HepG2 (cell line): ENCODE measurements around the gene KDELR3. TPM values are rescaled to one million over a fixed set of nuclear protein-coding genes. Genes with fewer than 3 reads are reported as not detected.

Experiments
- ATAC-seq: fragments of 200-7000 bp; cut with Tn5 transposase; 3 replicates; pipeline ENCODE4 v1.9.1; 2020; ENCODE audit warnings: mild to moderate bottlenecking, moderate library complexity
- BruUV-seq: library from RNA; stranded (reverse); fragments of 400-500 nt; replicated peaks from 2 replicates; lab custom pipeline; 2021; lab: Mats Ljungman, UMichigan
- CTCF ChIA-PET: fragments of 300-600 bp; formaldehyde crosslinking; extraction: SDS; loops from one replicate; lab custom pipeline; 2021; ENCODE audit warnings: low total read pairs, inconsistent platforms, low intra/inter-chr PET ratio; lab: Yijun Ruan, JAX
- POLR2A ChIA-PET: fragments of 350-600 bp; sonication (Branson Sonifier 250); formaldehyde crosslinking; loops from one replicate; lab custom pipeline; 2020; ENCODE audit warnings: antibody characterized with exemption, inconsistent platforms; lab: Yijun Ruan, JAX
- DNase-seq: peaks from one replicate; pipeline ENCODE4 v3.0.0-alpha.2; 2015; ENCODE audit warnings: low spot score
- FAIRE-seq: peaks from 3 replicates; lab custom pipeline; 2011; peaks lifted over from hg19 to GRCh38; lab: Jason Lieb, UNC
- H2AFZ ChIP-seq: one replicate; pipeline ENCODE4 v1.6.1; 2011; ENCODE audit warnings: low read length, inconsistent platforms
- H3K27ac ChIP-seq: fragments of 300-600 bp; 3 replicates; pipeline ENCODE4 v1.8.0; 2011; ENCODE audit warnings: mixed run types, mild to moderate bottlenecking, mixed read lengths, low read length, inconsistent platforms; ENCODE audit not compliant: insufficient read depth; ENCODE audit errors: extremely low read length
- H3K27me3 ChIP-seq, 2 experiments: fragments of 200-600 bp in 1 of 2; 2 replicates in 1 of 2; 3 replicates in 1 of 2; pipeline versions ENCODE4 v1.6.0 to v1.8.0; 2011; ENCODE audit warnings: low read length in 2 of 2, mild to moderate bottlenecking in 2 of 2, moderate library complexity in 2 of 2, inconsistent platforms in 1 of 2; ENCODE audit not compliant: insufficient read depth in 2 of 2, control insufficient read depth in 1 of 2
- H3K36me3 ChIP-seq, 2 experiments: fragments of 200-600 bp in 1 of 2; replicated peaks in 1 of 2; 2 replicates in 1 of 2; 3 replicates in 1 of 2; pipeline versions ENCODE4 v1.5.1 to v1.8.0; 2011; ENCODE audit warnings: low read length in 2 of 2, inconsistent platforms in 1 of 2; ENCODE audit not compliant: insufficient read depth in 2 of 2, control insufficient read depth in 1 of 2
- H3K4me1 ChIP-seq: 2 replicates; pipeline ENCODE4 v1.5.1; 2012; ENCODE audit warnings: low read length, inconsistent platforms; ENCODE audit not compliant: insufficient read depth
- H3K4me2 ChIP-seq: 2 replicates; pipeline ENCODE4 v1.6.0; 2011; ENCODE audit warnings: low read depth, low read length, inconsistent platforms
- H3K4me3 ChIP-seq, 3 experiments: fragments of 200-600 bp in 1 of 3; sonication (generic), shearing (Covaris generic) in 1 of 3; replicated peaks in 1 of 3; 2 replicates each; pipeline ENCODE4 v1.5.1; 2011 to 2016; ENCODE audit warnings: low read length in 3 of 3, inconsistent platforms in 2 of 3, low read depth in 2 of 3, mild to moderate bottlenecking in 2 of 3, control low read depth in 1 of 3, mixed read lengths in 1 of 3; ENCODE audit not compliant: insufficient read depth in 1 of 3
- H3K79me2 ChIP-seq: one replicate; pipeline ENCODE4 v1.6.1; 2011; ENCODE audit warnings: low read length, inconsistent platforms; ENCODE audit not compliant: insufficient read depth
- H3K9ac ChIP-seq: 2 replicates; pipeline ENCODE4 v1.6.0; 2011; ENCODE audit warnings: mild to moderate bottlenecking, low read depth, low read length, inconsistent platforms; ENCODE audit not compliant: insufficient read depth
- H3K9me3 ChIP-seq: 2 replicates; pipeline ENCODE4 v1.5.1; 2012; ENCODE audit warnings: mild to moderate bottlenecking, low read length
- H4K20me1 ChIP-seq: 2 replicates; pipeline ENCODE4 v1.6.0; 2011; ENCODE audit warnings: inconsistent platforms, mild to moderate bottlenecking, low read length, moderate library complexity; ENCODE audit not compliant: insufficient read depth
- ATM ChIP-seq: fragments of 450-650 bp; IDR thresholded peaks from 2 replicates; pipeline ENCODE4 v1.7.1; 2017; ENCODE audit warnings: mild to moderate bottlenecking, borderline replicate concordance
- SNAI1 ChIP-seq: sonication (generic); formaldehyde crosslinking; IDR thresholded peaks from 2 replicates; pipeline ENCODE4 v1.5.0; 2020; ENCODE audit warnings: mild to moderate bottlenecking, missing genetic modification reagents, borderline replicate concordance
- ZNF615 ChIP-seq: sonication (generic); formaldehyde crosslinking; IDR thresholded peaks from 2 replicates; pipeline ENCODE4 v1.5.0; 2020; ENCODE audit warnings: mild to moderate bottlenecking, missing genetic modification reagents, borderline replicate concordance
- ZNF644 ChIP-seq: IDR thresholded peaks from 2 replicates; pipeline ENCODE4 v1.6.1; 2016; ENCODE audit warnings: low read depth
- ZNF687 ChIP-seq: sonication (generic); formaldehyde crosslinking; IDR thresholded peaks from 2 replicates; pipeline ENCODE4 v1.5.1; 2020; ENCODE audit warnings: mild to moderate bottlenecking, missing genetic modification reagents, moderate library complexity
- ZNF761 ChIP-seq: sonication (generic); formaldehyde crosslinking; conservative IDR thresholded peaks from 2 replicates; pipeline ENCODE4 v1.4.0; 2020; ENCODE audit warnings: mild to moderate bottlenecking, missing genetic modification reagents
- ZNF800 ChIP-seq: sonication (generic); formaldehyde crosslinking; IDR thresholded peaks from 2 replicates; pipeline ENCODE4 v1.4.0; 2020; ENCODE audit warnings: missing genetic modification reagents
- ZSCAN30 ChIP-seq: sonication (generic); formaldehyde crosslinking; IDR thresholded peaks from 2 replicates; pipeline ENCODE4 v1.5.0; 2020; ENCODE audit warnings: mild to moderate bottlenecking, missing genetic modification reagents
- WGBS: methylation state at CpG from one replicate; pipeline ENCODE4 v1.1.6; 2017; ENCODE audit warnings: low lambda C conversion rate; 5-methylcytosine and 5-hydroxymethylcytosine counted together
- in situ Hi-C: cut with HindIII; loops from 2 replicates; pipeline ENCODE4 v1.10.0; 2017; ENCODE audit warnings: low pct_unique_long_range_greater_than_20kb; ENCODE audit not compliant: extremely low pct_ligation_motif_present
- intact Hi-C: fragments of 100-400 bp; cut with micrococcal nuclease; formaldehyde crosslinking; loops from one replicate; pipeline ENCODE4 v1.10.0; 2022; ENCODE audit not compliant: unreplicated experiment
- polyA plus RNA-seq, 8 experiments: library from polyadenylated mRNA; depleted of rRNA in 3 of 8; stranded (reverse) in 7 of 8; unstranded in 1 of 8; fragments of >200 nt; fragmentation: Illumina TruSeq in 4 of 8; extraction: Trizol in 4 of 8; gene quantifications; 2 replicates each; pipeline versions ENCODE4 v1.2.1 to v1.2.3, GENCODE V29; 2011 to 2016; ENCODE audit warnings: low read depth in 4 of 8, missing spikeins in 1 of 8, mixed read lengths in 1 of 8; ENCODE audit not compliant: insufficient read depth in 1 of 8
- total RNA-seq, 5 experiments: library from RNA; depleted of rRNA; stranded (reverse); fragments of >200 nt; fragmentation: Illumina TruSeq; extraction: Trizol; gene quantifications; 2 replicates each; pipeline ENCODE4 v1.2.3, GENCODE V29; 2016; ENCODE audit warnings: low read depth in 1 of 5
- TF ChIP-seq, protein P1 (sequence below): sonication (generic); formaldehyde crosslinking; IDR thresholded peaks from 2 replicates; pipeline ENCODE4 v1.8.1; 2023; ENCODE audit warnings: mild to moderate bottlenecking, missing genetic modification reagents, borderline replicate concordance

KDELR3 gene
- total and polyA plus RNA-seq, 2 of the 13 experiments (the other 11 are each of a cell fraction or from before 2014, with no cell fraction given), result 24.2 to 65.7 TPM

GRCh38 chr22:38460426-38460840 is 7.5 kb upstream of the KDELR3 start (continued):
- TF ChIP-seq SNAI1 (CRISPR knock-in tag), result no peak
- no peak for TF ChIP-seq ZNF644
- TF ChIP-seq ZNF800 (CRISPR knock-in tag), result no peak
- TF ChIP-seq ZNF615, result no peak
- no peak for TF ChIP-seq ZNF687 (CRISPR knock-in tag)

GRCh38 chr22:38461057-38461413 is 6.9 kb upstream of the KDELR3 start:
- peak overlapping the region; percentile 56 for H3K4me2 ChIP-seq
- no peaks in the 10 kb centered on the region for H3K36me3 ChIP-seq
- ATAC-seq (peak; percentile 7), FAIRE-seq (no peak)
- H4K20me1 ChIP-seq, result no peaks in the 10 kb centered on the region
- in situ Hi-C loops, result no loop called here
- no peak overlapping the region for H3K27ac ChIP-seq
- peak overlapping the region in 1 of 3 experiments; percentile 52; a peak in 1 of 6 replicates for H3K4me3 ChIP-seq
- WGBS, result 0% methylated on average over 1 of the region's 9 CpGs
- no peak overlapping the region for H2AFZ ChIP-seq
- H3K79me2 ChIP-seq, result no peaks in the 10 kb centered on the region
- TF ChIP-seq ZNF761 (CRISPR knock-in tag) (no peak), ZSCAN30 (CRISPR knock-in tag) (no peak), ATM (no peak)
- TF ChIP-seq, protein P1, sequence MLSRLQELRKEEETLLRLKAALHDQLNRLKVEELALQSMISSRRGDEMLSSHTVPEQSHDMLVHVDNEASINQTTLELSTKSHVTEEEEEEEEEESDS (CRISPR knock-in tag), result no peak
- TF ChIP-seq, all 625 proteins: peak for 0
- no TSS peak for BruUV-seq
- ChIA-PET CTCF (no interaction called here), POLR2A (no interaction called here)
- intact Hi-C loops, result loop anchor here (5.0 kb wide), 1 partner anchor 46 kb away; the partner anchor contains the start of gene DDX17
- peaks cover 62% of the 10 kb centered on the region for H3K4me1 ChIP-seq
- H3K9me3 ChIP-seq, result no peaks in the 10 kb centered on the region
- no peak overlapping the region for H3K9ac ChIP-seq
- H3K27me3 ChIP-seq, result peaks cover 6 to 50% of the 10 kb centered on the region in 2 experiments; a peak in 4 of 5 replicates
- DNase-seq, result no peak
